Posterior cingulate gyrus (tissue), 11 donors: ENCODE data around the gene PEMT.

ENCODE experiments used
- DNase-seq, 10 donors: peaks; one replicate each; pipeline versions ENCODE4 v3.0.0 to v3.0.0-alpha.2; 2020 to 2021; ENCODE audit warnings: mixed read lengths in 3 of 10
- intact Hi-C: fragments of 100-400 bp; cut with DNase I; formaldehyde crosslinking; loops from one replicate; pipeline ENCODE4 v1.15.1; 2023

Gene PEMT

GRCh38 chr17:17519886-17520285, 71.6 kb downstream of the PEMT start:
- DNase-seq, result no peak
- intact Hi-C loops, result no loop called here

GRCh38 chr17:17518951-17519350, 72.6 kb downstream of the PEMT start:
- intact Hi-C loops, result no loop called here
- peak in 1 of 10 donors; percentile 59 for DNase-seq

- intact Hi-C loops, result no loop called here
- DNase-seq, result peak in 1 of 10 donors; percentile 64
These were observed 73.5 kb downstream of the PEMT start for GRCh38 chr17:17518014-17518413.

GRCh38 chr17:17516941-17517720, 74.4 kb downstream of the PEMT start:
- intact Hi-C loops, result no loop called here
- peak in 1 of 10 donors; percentile 61 for DNase-seq

- peak in 1 of 10 donors; percentile 62 for DNase-seq
- intact Hi-C loops, result no loop called here
These were observed 75.3 kb downstream of the PEMT start for GRCh38 chr17:17515934-17516930.

GRCh38 chr17:17514993-17515933, 76.2 kb downstream of the PEMT start:
- intact Hi-C loops, result no loop called here
- DNase-seq, result peak in 2 of 10 donors; percentile 17 to 79

- intact Hi-C loops, result no loop called here
These were observed 77.0 kb downstream of the PEMT start for GRCh38 chr17:17514361-17514992.

GRCh38 chr17:17513626-17514025, 77.9 kb downstream of the PEMT start:
- DNase-seq, result peak in 2 of 10 donors; percentile 30 to 56
- intact Hi-C loops, result no loop called here

More at GRCh38 chr17:17514361-17514992, 77.0 kb downstream of the PEMT start:
- DNase-seq, result peak in 4 of 10 donors; percentile 8 to 84 (median 64)

GRCh38 chr17:17512866-17513265, 78.6 kb downstream of the PEMT start:
- intact Hi-C loops, result no loop called here
- DNase-seq, result peak in 3 of 10 donors; percentile 49 to 59 (median 56)

GRCh38 chr17:17511881-17512858, 79.3 kb downstream of the PEMT start:
- intact Hi-C loops, result no loop called here
- peak in 4 of 10 donors; percentile 27 to 85 (median 78) for DNase-seq

GRCh38 chr17:17511293-17511741, 80.2 kb downstream of the PEMT start:
- peak in 4 of 10 donors; percentile 20 to 77 (median 69) for DNase-seq

GRCh38 chr17:17510456-17511292, 80.8 kb downstream of the PEMT start:
- peak in 4 of 10 donors; percentile 21 to 82 (median 58) for DNase-seq
- intact Hi-C loops, result no loop called here

More at GRCh38 chr17:17511293-17511741, 80.2 kb downstream of the PEMT start:
- intact Hi-C loops, result no loop called here

- intact Hi-C loops, result no loop called here
- DNase-seq, result peak in 4 of 10 donors; percentile 5 to 75 (median 38)
These were observed 81.7 kb downstream of the PEMT start for GRCh38 chr17:17509601-17510425.

- DNase-seq, result peak in 3 of 10 donors; percentile 72 to 84 (median 83)
- intact Hi-C loops, result no loop called here
These were observed 82.6 kb downstream of the PEMT start for GRCh38 chr17:17508646-17509591.

GRCh38 chr17:17508019-17508535, 83.4 kb downstream of the PEMT start:
- intact Hi-C loops, result no loop called here
- DNase-seq, result peak in 3 of 10 donors; percentile 35 to 79 (median 55)
